OCI-LY1 (cell line): ENCODE results near the gene TPO.

ENCODE experiments used
- CTCF ChIP-seq: fragments of 200-600 bp; sonication (generic), shearing (Covaris generic); IDR thresholded peaks from 2 replicates; pipeline ENCODE4 v1.5.1; 2017; ENCODE audit warnings: mild to moderate bottlenecking, antibody characterized with exemption, low read length, moderate library complexity, mixed read lengths
- EZH2 ChIP-seq: fragments of 200-600 bp; sonication (generic), shearing (Covaris generic); IDR thresholded peaks from 2 replicates; pipeline ENCODE4 v1.8.0; 2017; ENCODE audit warnings: borderline replicate concordance, mixed run types, mild to moderate bottlenecking, antibody characterized with exemption, low read length, moderate library complexity, mixed read lengths

- no peak for TF ChIP-seq EZH2
- no peak for TF ChIP-seq CTCF
These were observed 86.0 kb downstream of the TPO start for GRCh38 chr2:1499033-1499795.
